GM19328 (cell line): ENCODE results near the gene RNF169.
A peak's percentile ranks its signal among the peaks of the same experiment; 100 is the strongest.

Experiments
- ATAC-seq: cut with Tn5 transposase; IDR thresholded peaks from one replicate; pipeline ENCODE4 v1.9.1; 2021; ENCODE audit warnings: mild to moderate bottlenecking, moderate library complexity; ENCODE audit not compliant: unreplicated experiment

RNF169 gene

GRCh38 chr11:74769055-74769707 is 20.5 kb downstream of the RNF169 start:
- ATAC-seq, result no peak

DNA sequence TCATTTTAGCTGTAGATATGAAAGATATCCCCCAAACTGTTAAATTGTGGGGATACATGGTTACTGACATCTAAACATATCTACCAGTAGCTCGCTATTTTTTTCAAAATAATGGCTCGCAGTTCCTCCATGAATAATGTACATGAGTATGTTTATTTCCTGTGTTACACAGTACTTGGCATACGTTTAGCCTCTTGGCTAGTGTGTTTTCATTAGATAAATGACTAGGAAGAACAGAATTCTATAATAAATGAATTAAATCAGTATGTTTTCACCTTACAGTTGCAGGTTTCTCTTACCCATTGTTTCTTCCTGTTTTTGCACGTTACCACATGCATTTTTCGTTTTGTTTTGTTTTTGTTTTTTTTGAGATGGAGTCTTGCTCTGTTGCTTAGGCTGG is 21.8 kb downstream of the RNF169 start:
- ATAC-seq, result no peak

DNA sequence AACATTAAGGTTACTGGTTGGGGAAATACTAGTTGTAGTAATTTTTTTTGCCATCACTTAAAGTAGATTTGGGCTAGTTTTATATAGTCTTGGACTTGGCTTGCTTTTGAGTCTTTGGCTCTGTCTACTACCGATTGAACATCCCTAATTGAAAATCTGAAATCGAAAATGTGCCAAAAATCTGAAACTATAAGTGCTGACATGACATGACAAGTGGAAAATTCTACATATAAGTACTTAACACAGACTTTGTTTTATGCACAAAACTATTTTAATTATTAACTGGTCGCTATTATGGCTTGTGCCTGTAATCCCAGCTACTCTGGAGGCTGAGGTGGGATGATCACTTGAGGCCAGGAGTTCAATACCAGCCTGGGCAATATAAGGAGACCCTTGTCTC is 22.5 kb downstream of the RNF169 start:
- ATAC-seq, result no peak

DNA sequence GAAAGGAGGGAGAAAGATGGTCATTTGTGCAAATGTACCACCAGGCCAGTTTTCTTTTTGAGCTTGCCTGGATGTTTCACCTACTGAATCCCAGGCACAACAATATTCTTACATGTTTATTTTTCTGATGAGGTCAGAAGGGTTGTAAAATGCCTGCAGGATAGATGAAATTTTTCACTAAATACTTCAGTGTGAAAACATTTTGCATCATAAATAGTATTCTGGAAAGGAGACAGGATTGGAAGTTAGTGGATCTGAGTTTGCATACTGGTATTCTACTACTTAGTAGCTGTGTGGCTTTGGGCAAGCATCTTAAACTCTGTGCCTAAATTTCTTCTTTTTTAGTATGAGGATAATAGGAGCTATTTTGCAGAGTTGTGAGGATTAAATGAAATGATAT is 24.8 kb downstream of the RNF169 start:
- ATAC-seq, result no peak

DNA sequence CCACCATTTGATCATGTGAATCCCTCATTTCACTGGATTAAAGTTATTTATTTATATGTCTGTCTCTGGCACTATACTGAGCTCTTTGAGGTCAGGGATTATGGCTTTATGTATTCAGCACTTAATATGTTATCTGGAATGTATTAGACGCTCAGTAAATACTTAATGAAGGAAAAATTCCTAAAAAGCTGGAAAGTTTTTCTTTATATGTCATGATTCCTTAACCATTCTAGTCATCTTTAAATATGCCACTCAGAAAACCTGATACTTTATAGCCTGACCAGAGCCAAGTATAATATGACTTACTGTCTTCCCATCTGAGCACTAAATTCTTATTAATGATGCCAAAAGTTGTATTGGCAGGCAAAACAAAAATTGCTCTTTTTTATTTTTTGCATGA is 27.1 kb downstream of the RNF169 start:
- ATAC-seq, result no peak

GRCh38 chr11:74776546-74776945 is 27.9 kb downstream of the RNF169 start:
- ATAC-seq, result no peak

- no peak for ATAC-seq
Measured at GRCh38 chr11:74777038-74777437, 28.4 kb downstream of the RNF169 start.

GRCh38 chr11:74777877-74778276 is 29.2 kb downstream of the RNF169 start:
- ATAC-seq, result no peak

DNA sequence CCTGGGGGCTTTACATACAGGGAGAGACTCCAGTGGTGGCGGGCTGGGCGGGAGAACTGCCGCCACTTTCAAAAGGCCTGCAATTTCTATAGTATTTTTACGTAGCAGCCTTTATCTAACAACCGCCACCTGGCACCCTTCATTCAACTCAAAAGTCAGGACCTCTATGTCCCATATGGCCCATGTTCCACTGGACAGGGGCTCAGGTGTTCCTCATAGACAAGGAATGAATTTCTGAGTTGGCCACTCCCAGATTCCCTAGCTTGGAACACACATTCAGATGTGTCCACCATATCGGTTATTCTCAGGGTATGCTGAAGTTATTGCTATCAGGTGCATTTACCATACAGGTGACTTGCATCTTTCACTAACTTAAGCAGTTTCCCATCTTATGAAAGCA is 29.9 kb downstream of the RNF169 start:
- no peak for ATAC-seq

- ATAC-seq, result no peak
Measured at GRCh38 chr11:74780248-74781005, 31.8 kb downstream of the RNF169 start.

DNA sequence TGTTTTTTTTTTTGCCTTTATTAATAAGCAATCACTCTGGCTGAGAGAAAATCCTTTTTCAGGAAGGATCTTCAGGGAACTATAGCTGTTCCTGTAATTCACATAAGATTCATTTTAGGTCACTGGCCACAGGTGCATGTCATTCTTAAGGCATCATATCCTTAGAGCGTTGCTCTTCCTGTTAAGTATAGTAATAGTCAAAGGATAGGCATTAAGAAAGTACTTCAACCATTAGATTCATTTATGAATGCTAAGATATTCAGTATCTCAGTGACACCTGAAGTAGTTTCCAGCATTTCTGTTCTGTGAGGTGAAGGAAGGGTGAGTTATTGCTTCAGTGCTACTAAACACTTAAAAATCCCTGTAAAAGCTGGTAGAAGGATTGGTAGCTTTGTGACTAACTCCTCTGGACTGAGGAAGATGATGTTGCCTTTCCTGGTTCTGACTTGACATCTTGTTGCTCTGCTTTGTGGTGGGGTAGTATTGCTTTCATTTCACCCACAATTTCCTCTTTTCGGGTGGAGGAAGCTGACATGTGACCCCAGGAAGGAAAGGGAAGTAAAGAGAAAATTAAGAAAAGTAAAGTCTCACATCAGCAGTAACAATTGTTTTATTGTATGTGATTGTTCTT is 34.7 kb downstream of the RNF169 start:
- ATAC-seq, result peak; percentile 68

DNA sequence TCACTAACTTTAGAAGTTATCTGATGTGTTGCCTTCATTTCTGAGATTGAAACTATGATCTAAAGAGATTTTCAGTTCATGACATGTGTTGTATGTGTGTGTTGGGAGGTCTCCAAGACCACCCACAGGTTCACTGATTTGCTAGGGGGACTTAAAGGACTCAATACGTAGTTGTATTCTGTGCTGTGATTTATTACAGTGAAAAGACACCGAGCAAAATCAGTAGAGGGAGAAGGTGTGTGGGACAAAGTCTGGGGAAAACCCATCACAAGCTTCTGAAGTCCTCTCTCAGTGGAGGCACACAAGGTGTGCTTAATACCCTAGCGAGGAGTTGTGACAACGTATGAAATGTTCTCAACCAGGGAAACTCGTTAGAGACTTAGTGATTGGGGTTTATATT is 35.6 kb downstream of the RNF169 start:
- no peak for ATAC-seq

- ATAC-seq, result no peak
Measured at GRCh38 chr11:74784726-74785125, 36.1 kb downstream of the RNF169 start.

DNA sequence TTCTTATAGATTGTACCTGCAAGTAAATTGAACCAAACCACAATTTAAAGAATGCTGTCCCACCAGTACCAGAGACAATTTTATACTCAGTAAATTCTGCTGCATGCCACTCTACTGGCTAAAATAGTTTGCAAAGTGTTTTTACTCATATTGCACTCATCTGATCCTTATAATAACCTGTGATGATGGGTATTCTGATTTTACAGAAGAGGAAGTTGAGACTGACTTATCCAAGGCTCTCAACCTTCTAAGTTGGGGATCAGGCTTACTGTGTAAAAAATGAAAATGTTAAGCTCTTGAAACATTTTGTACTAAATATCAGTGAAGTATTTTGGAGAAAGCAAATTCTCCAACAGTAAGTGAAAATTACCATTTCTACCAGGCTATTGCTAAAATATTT is 37.9 kb downstream of the RNF169 start:
- ATAC-seq, result no peak

GRCh38 chr11:74791333-74792100 is 42.9 kb downstream of the RNF169 start:
- ATAC-seq, result no peak

DNA sequence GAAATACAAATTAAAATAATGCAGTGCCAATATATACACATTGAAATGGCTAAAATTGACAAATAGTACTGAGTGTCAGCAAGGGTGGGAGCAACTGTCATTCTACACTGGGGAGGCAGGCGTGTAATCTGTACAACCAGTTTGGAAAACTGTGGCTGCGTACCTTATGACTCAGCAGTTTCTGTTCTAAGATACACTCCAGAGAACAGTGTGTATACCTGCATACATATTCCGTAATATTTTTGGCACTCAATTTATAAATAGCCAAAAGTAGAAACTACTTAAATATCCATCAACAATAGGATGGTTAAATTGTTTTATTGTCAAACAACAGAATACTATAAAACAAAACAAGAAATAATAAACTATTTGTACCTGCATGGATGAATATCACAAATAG is 57.6 kb downstream of the RNF169 start:
- ATAC-seq, result no peak

DNA sequence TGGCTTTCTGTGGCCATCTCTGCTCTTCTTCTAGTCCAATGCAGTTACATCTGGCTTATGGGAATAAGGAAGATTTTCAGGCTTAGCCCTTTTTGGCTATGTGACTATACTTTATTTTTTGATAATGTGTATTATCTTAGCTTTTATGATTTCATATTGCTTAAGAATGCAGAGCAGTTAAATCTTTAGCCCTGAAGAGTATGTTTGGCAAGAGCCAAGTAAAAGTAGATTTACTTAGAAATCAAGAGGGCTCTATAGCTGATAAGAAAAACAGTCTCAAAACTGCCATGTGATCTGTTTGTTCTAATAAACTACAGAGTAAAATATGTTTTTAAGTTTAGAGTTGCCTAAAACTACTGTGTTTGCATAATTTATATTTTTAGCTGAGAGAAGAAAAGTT is 61.2 kb downstream of the RNF169 start:
- no peak for ATAC-seq

GRCh38 chr11:74815966-74816365 is 67.3 kb downstream of the RNF169 start:
- no peak for ATAC-seq

DNA sequence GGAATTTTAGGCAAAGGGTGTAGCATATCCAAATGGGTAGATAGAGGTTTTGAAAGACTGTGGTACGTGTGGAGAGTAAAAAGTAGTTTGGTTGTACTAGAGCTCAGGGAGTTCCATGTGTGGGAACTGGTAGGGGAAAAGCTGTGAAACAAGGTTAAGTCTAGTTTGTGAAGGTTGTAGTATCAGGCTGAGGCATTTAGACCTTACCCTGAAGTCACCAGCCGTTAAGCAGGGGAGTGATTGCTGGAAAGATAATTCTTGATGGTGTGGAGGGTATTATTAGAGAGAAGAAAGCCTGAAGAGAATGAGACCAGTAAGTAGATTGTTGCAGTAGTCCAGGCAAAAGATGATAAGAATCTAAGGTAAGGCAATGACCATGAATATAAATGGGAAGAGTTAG is 68.0 kb downstream of the RNF169 start:
- no peak for ATAC-seq

DNA sequence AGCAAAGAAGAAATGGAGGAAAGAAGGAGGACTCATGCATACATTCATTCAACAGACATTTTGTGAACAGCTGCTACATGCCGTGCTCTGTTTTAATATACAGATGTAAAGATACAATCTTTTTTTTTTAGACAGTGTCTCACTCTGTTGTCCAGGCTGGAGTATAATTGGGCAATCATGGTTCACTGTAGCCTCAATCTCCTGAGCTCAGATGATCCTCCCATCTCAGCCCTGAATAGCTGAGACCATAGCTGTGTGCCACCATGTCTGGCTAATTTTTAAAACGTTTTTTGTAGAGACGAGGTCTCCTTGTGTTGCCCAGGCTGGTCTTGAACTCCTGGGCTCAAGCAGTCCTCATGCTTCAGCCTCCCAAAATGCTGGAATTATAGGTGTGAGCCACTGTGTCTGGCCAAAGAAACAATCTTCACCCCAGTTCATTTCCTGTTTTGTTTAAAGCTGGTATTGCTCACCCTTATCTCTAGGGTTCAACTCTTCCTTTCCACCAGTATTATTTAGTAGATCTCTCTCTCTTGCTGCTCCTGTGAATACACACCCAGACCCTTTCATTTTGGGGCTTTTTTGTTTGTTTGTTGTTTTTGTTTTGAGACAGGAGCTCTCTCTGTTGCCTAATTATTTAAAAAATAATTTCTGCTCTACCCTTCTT is 69.8 kb downstream of the RNF169 start:
- no peak for ATAC-seq

DNA sequence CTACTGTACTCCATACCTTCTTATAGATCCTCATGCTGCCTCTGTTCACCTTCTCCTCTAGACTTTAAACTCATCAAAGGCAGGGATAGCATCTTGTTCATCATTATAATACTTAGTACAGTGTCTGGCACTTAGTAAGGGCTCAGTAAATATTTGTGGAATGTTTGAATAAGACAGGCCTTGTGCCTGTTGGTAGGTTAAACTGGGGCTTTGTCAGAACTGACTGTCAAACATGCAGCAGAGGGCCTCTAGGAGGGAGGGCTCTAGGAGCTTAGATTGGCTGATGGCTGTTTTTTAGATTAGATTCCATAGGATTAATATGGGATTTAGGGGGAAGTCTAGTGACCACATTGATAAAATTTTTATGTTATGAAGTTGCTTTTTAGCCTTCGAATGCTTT is 70.8 kb downstream of the RNF169 start:
- no peak for ATAC-seq
